ENCODE measurements around the gene MAGEB3. TPM values are rescaled to one million over a fixed set of nuclear protein-coding genes. Genes with fewer than 3 reads are reported as not detected.
"Not testable (repeated sequence)": the region's sequence is repeated elsewhere in the genome, so short reads cannot be mapped to it uniquely, and the experiment has no call there.

MAGEB3 gene, protein sequence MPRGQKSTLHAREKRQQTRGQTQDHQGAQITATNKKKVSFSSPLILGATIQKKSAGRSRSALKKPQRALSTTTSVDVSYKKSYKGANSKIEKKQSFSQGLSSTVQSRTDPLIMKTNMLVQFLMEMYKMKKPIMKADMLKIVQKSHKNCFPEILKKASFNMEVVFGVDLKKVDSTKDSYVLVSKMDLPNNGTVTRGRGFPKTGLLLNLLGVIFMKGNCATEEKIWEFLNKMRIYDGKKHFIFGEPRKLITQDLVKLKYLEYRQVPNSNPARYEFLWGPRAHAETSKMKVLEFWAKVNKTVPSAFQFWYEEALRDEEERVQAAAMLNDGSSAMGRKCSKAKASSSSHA
- polyA plus RNA-seq (2013, experiment 1 of 2; ENCODE audit: insufficient read length): not detected
- not detected for polyA plus RNA-seq (2013, experiment 2 of 2; ENCODE audit: insufficient read length)

DNA sequence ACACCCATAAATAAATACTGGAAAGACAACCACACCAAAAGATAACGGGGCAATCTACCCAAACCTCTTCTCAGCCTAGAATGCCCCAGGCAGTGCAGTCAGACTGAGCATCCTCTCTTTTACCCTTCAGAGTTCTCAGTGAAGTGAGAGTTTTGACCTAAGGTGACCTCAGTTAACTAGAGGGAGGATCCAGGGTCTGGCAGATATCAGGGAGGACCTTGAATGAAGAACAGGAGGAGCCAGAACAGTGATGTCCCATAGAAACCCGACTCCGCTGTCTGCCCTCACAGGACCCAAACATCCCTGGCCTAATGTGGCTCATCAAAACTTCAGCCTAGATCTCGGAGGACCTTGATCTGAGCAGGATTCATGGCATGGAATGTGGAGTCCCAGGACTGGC is at the start of gene MAGEB3:
MAGEB3 (plus strand) TSS at position 263 of the 400 bp plus-strand sequence. CDS start 5,268 bp downstream, outside the sequence.
- DNase-seq: no peak

DNA sequence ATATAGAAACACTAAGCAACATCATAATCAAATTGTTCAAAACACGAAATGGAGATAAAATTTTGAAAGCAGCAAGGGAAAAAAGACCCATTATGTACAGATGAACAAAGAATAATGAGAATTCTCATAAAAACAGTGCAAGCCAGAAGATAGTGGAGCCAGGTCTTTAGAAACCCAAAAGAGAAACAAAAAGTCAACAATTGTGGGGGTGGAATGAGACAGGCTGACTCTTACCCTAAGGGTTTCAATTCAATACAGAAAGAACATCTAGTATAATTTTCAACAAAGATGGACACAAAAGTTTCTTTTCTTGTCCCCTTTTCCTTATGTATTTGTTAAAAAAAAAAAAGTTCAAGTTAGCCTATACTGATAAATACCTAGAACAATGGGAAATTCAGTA is 49.1 kb upstream of the MAGEB3 start:
- DNase-seq: no peak

DNA sequence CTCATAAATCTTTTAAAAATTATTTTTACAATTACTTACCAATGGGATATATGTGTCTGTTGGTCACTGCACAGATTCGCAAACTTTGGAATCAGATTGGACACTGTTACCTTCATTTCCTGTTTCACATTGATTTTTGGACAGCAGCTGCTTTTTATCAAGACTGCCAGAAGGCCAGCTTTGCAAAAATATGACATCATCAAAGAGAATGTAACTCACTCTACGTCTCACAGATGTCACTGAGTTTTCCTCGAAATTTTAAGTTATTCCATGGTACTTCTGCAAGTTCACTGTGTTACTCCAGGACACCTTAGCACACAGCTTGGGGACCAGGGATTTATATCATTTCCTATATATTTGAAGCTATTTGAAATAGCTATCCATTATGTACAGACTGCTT is 46.9 kb upstream of the MAGEB3 start:
- DNase-seq: no peak

DNA sequence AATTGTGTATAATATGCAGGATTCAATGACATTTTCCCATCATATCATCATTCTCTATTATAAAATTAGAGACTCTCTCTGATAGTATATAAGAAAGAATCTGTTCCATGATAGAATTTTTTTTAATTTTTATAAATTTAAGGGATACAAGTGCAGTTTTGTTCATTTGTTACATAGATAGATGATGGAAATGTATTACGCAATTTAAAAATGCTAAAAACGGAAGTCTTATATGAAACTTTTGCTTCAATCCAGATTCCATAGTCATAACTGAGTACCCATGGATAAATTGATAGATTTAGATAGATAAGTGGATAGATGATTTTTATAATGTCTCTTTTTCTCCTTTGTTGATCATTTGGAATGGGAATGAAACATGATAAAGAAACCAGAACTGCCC is 40.0 kb upstream of the MAGEB3 start:
- no peak for DNase-seq

DNA sequence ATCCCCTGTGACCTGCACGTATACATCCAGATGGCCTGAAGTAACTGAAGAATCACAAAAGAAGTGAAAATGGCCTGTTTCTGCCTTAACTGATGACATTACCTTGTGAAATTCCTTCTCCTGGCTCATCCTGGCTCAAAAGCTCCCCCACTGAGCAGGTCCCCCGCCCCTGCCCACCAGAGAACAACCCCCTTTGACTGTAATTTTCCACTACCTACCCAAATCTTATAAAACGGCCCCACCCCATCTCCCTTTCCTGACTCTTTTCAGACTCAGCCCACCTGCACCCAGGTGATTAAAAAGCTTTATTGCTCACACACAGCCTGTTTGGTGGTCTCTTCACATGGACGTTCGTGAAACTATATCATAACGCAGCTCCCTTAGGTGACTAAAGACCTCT is 36.5 kb upstream of the MAGEB3 start:
- not testable (repeated sequence) for DNase-seq

DNA sequence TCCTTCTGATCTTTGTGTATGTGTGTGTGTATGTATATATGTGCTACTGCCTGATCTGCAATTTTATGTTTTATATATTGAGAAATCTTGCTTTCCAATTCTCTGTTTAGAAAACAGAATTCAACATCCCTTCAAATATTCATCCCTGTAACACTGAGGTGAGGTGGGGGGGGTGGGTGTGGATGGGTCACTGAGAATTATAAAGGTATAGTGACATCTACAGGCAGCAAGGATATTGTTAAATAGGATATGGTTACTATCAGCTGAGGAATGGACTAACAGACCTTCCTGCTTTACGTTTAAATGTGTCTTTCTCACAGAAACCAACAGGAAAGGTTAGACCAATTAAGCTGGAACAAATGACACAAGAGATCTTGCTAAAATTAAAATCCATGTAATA is 34.1 kb upstream of the MAGEB3 start:
- DNase-seq: no peak

- no peak for DNase-seq
Measured at GRCh38 chrX:30212172-30212571, 18.3 kb upstream of the MAGEB3 start.

GRCh38 chrX:30215357-30215843 is 15.1 kb upstream of the MAGEB3 start, which contains the start of gene MAGEB2:
Gene MAGEB2 (plus strand): TSS chrX:30215563. CDS start chrX:30218581, 3,018 bp downstream.
- DNase-seq: no peak

GRCh38 chrX:30217465-30217864 is 13.0 kb upstream of the MAGEB3 start:
- no peak for DNase-seq

DNA sequence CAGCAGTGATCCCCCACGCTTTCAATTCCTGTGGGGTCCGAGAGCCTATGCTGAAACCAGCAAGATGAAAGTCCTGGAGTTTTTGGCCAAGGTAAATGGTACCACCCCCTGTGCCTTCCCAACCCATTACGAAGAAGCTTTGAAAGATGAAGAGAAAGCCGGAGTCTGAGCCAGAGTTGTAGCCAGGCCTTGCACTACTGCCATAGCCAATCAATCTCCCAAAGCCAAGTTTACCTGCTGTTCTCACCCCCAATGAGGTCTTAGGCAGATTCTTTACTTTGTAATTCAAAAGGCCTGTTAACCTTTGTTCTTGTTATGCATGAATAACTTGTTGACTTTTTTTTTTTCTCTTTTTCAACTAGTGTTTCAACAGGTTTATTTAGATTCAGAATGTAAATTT is 11.1 kb upstream of the MAGEB3 start:
- no peak for DNase-seq

DNA sequence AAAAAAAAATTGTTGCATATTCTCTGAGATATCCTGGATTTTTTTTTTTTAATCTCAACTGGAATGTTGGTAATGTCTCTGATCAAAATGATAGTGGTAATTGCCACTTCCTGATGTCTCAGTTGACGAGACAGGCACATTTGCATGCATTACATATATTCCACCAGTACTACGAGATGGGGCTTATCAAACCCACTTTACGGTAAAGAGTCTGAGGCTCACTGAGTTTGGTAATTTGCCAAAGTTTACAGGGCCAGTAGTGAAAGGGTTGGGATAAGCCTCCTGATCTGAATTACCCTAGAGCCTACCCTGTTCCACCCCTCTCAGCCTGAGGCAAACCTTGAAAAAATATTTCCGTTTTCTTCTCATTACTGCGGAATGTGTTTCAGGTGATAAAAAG is 9.8 kb upstream of the MAGEB3 start:
- no peak for DNase-seq

DNA sequence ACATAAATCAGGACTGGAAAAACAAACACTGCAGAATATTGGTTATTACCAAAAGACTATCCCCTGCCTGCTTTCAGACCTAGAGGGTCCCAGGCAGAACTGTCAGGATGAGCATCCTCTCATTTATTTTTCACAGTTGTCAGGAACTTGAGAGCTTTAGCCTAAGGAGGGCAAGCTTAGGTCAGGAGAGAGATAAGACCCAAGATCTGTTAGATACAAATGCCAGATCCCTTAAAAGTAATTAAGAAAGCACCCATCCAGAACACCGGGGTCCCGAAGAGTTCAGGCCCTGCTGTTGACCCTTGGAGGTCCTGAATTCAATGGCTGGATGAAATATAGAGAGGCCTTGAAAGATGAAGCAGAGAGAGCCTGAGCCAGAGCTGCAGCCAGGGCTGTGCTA is 5.9 kb upstream of the MAGEB3 start:
- no peak for DNase-seq

- DNase-seq: no peak
Measured at GRCh38 chrX:30228526-30228925, 1.9 kb upstream of the MAGEB3 start.

- no peak for DNase-seq
Measured at GRCh38 chrX:30241724-30242415, 11.4 kb downstream of the MAGEB3 start, which contains the start of gene MAGEB4. Gene MAGEB4 (plus strand): TSS chrX:30242000. CDS start chrX:30242136, 136 bp downstream.

DNA sequence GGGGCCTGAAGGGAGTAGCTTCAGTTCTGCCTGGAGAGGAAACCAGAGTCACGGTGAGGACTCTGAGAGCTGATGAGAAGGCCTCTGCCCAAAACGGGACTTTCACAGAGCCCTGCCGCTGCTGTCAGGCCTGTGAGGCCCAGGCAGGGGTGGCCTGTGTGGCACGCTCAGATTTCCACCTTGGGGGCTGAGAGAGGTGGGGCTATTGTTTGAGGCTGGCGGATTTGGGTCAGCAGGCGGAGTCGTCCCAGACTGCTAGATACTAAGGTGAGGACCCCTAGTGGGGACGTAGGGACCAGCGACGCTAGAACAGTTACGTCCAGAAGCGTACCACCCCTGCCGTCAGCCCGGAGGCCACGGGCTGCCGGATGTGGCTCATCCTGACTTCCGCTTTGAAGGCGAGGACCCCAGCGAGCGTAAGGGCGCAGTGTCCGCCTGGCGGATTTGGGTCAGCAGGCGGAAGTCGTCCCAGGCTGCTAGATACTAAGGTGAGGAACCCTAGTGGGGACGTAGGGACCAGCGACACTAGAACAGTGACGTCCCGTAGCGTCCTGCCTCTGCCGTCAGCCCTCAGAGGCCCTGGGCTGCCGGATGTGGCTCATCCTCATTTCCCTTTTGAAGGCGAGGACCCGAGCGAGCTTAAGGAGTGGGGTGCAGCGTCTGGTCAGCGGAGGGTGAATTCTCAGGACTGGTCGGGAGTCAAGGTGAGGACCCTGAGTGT is 16.5 kb downstream of the MAGEB3 start, which contains the start of gene MAGEB1:
MAGEB1 (plus strand) TSS at position 378 of the 721 bp plus-strand sequence. CDS start 3,348 bp downstream, outside the sequence.
- DNase-seq: no peak

- DNase-seq: no peak
Measured at GRCh38 chrX:30248854-30249253, 18.4 kb downstream of the MAGEB3 start.

DNA sequence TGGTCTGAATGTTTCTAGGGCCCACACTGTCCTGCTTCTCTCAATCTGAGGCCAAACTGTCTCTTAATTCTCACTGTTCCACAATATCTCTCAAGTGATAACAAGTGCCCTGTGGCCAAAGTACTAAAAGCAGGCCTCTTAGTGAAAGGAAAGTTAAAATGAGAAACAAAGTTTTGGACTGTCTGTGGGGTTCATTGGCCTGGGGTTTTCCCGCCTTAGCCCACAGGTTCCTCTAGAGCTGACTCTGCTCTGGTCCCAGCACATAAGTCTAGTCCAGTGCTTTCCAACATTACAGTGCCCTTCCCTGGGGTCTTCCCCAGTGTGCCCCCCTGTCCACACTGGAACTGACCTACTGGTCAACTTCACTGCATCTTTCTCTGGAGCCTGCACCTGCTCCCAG is 22.8 kb downstream of the MAGEB3 start:
- DNase-seq: no peak

DNA sequence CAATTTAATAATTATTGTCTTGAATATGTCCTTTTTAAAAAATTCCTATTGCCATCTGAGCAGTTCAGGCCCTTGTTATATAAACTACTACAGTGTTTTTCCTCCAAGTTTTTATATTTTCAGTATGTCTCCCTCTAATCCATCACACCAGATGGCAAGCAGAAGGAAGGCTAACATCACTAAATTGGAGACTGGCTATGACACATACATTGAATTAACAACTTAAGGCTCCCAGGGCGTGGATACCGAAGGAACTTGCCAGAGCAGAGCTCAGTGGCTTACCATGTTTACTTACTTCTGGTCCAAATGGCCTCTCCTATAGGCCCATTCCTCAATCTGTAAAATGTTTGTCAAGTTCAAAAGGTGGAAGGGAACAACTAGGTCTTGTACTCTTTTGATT is 29.5 kb downstream of the MAGEB3 start:
- no peak for DNase-seq

DNA sequence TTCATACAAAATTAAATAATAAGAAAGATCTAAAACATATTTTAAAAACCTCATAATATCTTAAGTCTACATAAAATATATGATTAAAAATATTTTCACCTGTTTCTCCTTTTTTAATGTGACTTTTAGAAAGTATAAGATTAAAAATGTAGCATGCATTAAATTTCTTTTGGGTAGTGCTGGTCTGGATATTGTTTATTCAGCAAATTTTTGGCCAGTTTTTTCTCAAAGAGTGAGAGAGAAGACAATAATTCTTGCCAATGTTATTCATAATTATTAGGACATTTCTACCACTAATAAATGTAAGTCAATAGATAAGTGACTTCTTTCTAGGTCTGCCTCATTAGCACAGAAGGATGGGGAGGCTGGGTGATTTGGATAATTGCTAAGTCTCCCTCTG is 30.6 kb downstream of the MAGEB3 start:
- DNase-seq: no peak

DNA sequence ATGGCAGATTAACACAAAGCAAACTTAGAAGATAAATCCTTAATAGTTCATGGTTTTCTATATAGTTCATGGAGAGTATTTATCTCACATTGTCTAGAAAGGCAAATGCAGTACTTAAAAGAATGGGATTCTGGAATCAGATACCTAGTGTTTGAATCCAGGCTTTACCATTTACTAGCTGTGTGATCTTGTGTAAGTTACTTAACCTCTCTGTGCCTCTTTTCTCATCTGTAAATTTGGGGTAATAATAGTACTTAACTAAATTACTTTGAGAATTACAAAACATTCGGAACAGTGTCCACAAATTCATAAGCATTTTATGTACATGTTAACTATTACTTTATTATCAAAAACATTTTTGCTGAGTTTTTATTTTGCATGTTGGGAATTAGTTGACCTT is 32.3 kb downstream of the MAGEB3 start:
- DNase-seq: no peak

DNA sequence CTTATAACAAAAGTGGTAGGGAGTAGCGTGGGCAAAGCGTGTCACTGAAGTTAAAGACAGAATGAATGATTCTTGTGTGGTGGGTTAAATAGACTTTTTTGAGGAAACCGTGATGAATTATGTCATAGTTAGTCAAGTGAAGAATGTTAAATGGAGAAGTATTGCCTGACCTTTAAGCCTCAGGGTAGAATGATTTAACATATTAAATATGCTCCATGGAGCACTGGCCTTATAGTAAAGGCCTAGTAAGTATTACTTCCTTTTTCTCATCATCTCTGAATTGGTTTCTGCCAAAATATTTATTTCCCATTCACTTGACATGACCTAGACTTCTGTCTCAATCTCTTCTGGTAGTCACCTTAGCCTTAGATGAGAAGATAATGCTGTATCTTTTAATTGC is 40.2 kb downstream of the MAGEB3 start:
- DNase-seq: no peak

GRCh38 chrX:30275498-30275897 is 45.0 kb downstream of the MAGEB3 start:
- DNase-seq: peak; percentile 2

DNA sequence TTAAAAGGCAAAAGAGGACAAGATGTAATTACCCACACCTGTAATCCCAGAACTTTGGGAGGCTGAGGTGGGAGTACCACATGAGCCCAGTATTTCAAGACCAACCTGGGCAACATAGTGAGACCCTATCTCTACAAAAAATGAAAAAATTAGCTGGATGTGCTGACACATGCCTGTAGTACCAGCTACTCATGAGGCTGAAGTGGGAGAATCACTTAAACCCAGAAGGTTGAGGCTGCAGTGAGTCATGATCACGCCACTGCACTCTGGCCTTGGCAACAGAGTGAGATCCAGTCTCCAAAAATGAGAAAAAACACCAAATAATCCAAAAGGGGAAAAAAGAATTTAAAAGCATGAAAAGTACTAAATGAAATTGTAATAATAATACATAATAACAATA is 47.9 kb downstream of the MAGEB3 start:
- DNase-seq: no peak

All from fibroblast of skin of abdomen (primary cell).